Testis (tissue), 3 donors: ENCODE data around the gene TOX3. TPM values are rescaled to one million over a fixed set of nuclear protein-coding genes. Genes with fewer than 3 reads are reported as not detected.

Experiments
- DNase-seq: peaks from one replicate; pipeline ENCODE4 v3.0.0-alpha.2; 2019
- H3K27ac ChIP-seq, 2 donors: fragments of 200-600 bp; sonication (generic); one replicate each; pipeline ENCODE4 v1.5.1; 2019
- H3K27me3 ChIP-seq: fragments of 200-600 bp; sonication (generic); one replicate; pipeline ENCODE4 v1.5.1; 2019
- H3K36me3 ChIP-seq: fragments of 200-600 bp; sonication (generic); one replicate; pipeline ENCODE4 v1.5.1; 2017; ENCODE audit warnings: low read depth; ENCODE audit errors: missing control alignments
- H3K4me1 ChIP-seq: fragments of 200-600 bp; sonication (generic); one replicate; pipeline ENCODE4 v1.5.1; 2019
- H3K4me3 ChIP-seq, 2 donors: fragments of 200-600 bp; sonication (generic); one replicate each; pipeline ENCODE4 v1.5.1; 2017 to 2019
- H3K9me3 ChIP-seq: fragments of 200-600 bp; sonication (generic); one replicate; pipeline ENCODE4 v1.5.1; 2017
- CTCF ChIP-seq, 3 experiments: fragments of 450-650 bp in 2 of 3; fragments of 200-600 bp in 1 of 3; sonication (generic) in 1 of 3; IDR thresholded peaks; one replicate each; pipeline ENCODE4 v1.5.1; 2016 to 2019; ENCODE audit warnings: antibody characterized with exemption in 3 of 3, mild to moderate bottlenecking in 2 of 3, moderate library complexity in 1 of 3
- POLR2A ChIP-seq: fragments of 450-650 bp; IDR thresholded peaks from one replicate; pipeline ENCODE4 v1.6.1; 2017; ENCODE audit warnings: antibody characterized with exemption, mild to moderate bottlenecking, moderate library complexity
- WGBS, 2 donors: methylation state at CpG; one replicate each; pipeline ENCODE4 v1.1.5; 2018; 5-methylcytosine and 5-hydroxymethylcytosine counted together
- intact Hi-C: fragments of 100-400 bp; cut with DNase I; formaldehyde crosslinking; loops from one replicate; pipeline ENCODE4 v1.15.1; 2023; ENCODE audit warnings: low total_unique reads
- polyA plus RNA-seq: library from polyadenylated mRNA; stranded (reverse); fragments of 350-450 nt; fragmentation: Illumina TruSeq; extraction: RNeasy Lipid Tissue Mini Kit (QIAGEN cat#74804); gene quantifications from one replicate; pipeline ENCODE4 v1.2.3, GENCODE V29; 2014; ENCODE audit warnings: low read depth, low replicate concordance; ENCODE audit not compliant: insufficient read depth
- total RNA-seq, 2 donors: library from RNA; depleted of rRNA; stranded (reverse); fragments of >200 nt; gene quantifications; one replicate each; pipeline ENCODE4 v1.2.3, GENCODE V29; 2016

The TOX3 gene
- total and polyA plus RNA-seq, 3 donors from 2014 or later = 0.25 to 1.1 (median 0.87) TPM

- intact Hi-C loops = no loop called here
- no peak for TF ChIP-seq POLR2A
- no peak for TF ChIP-seq CTCF (IDR thresholded peaks at IDR 0.05)
Observed at GRCh38 chr16:52408191-52408845, 138.6 kb downstream of the TOX3 start.

GRCh38 chr16:52407778-52408177 lies 139.2 kb downstream of the TOX3 start:
- Histone ChIP-seq H3K4me3 (no peak overlapping the region), H3K4me1 (no peaks in the 10 kb centered on the region), H3K9me3 (no peaks in the 10 kb centered on the region), H3K27ac (no peak overlapping the region), H3K27me3 (no peaks in the 10 kb centered on the region), H3K36me3 (no peaks in the 10 kb centered on the region)
- 56 to 63% methylated on average over 1 of the region's 1 CpG for WGBS, 2 donors
- DNase-seq = no peak
- intact Hi-C loops = no loop called here
- TF ChIP-seq POLR2A = no peak
- no peak for TF ChIP-seq CTCF (IDR thresholded peaks at IDR 0.05)

More at GRCh38 chr16:52408191-52408845, 138.6 kb downstream of the TOX3 start:
- WGBS, 2 donors = 92 to 94% methylated on average over 1 of the region's 1 CpG
- H3K4me3 ChIP-seq = no peak overlapping the region
- H3K36me3 ChIP-seq = no peaks in the 10 kb centered on the region
- H3K27me3 ChIP-seq = no peaks in the 10 kb centered on the region
- no peaks in the 10 kb centered on the region for H3K4me1 ChIP-seq
- no peak overlapping the region for H3K27ac ChIP-seq
- no peak for DNase-seq
- H3K9me3 ChIP-seq = no peaks in the 10 kb centered on the region

- Histone ChIP-seq H3K4me1 (no peaks in the 10 kb centered on the region), H3K36me3 (no peaks in the 10 kb centered on the region), H3K27me3 (no peaks in the 10 kb centered on the region), H3K9me3 (no peaks in the 10 kb centered on the region), H3K27ac (no peak overlapping the region), H3K4me3 (no peak overlapping the region)
- no peak for TF ChIP-seq POLR2A
- intact Hi-C loops = no loop called here
- 79 to 80% methylated on average over 1 of the region's 1 CpG for WGBS, 2 donors
- no peak for DNase-seq
Observed at GRCh38 chr16:52405441-52405840, 141.5 kb downstream of the TOX3 start.

- H3K36me3 ChIP-seq = no peaks in the 10 kb centered on the region
- H3K27ac ChIP-seq = no peak overlapping the region
- H3K4me1 ChIP-seq = no peaks in the 10 kb centered on the region
- DNase-seq = no peak
- H3K9me3 ChIP-seq = no peaks in the 10 kb centered on the region
- intact Hi-C loops = no loop called here
- 81 to 90% methylated on average over 2 of the region's 2 CpGs for WGBS, 2 donors
- H3K4me3 ChIP-seq = no peak overlapping the region
- no peaks in the 10 kb centered on the region for H3K27me3 ChIP-seq
- no peak for TF ChIP-seq POLR2A
- no peak for TF ChIP-seq CTCF (IDR thresholded peaks at IDR 0.05)
Observed at GRCh38 chr16:52404546-52404945, 142.4 kb downstream of the TOX3 start.

- H3K27ac ChIP-seq = no peak overlapping the region
- TF ChIP-seq CTCF (IDR thresholded peaks at IDR 0.05) (no peak), POLR2A (no peak)
Observed at GRCh38 chr16:52399116-52399515, 147.8 kb downstream of the TOX3 start.

More at GRCh38 chr16:52399116-52399515, 147.8 kb downstream of the TOX3 start:
- intact Hi-C loops = no loop called here
- no peaks in the 10 kb centered on the region for H3K36me3 ChIP-seq
- no peak for DNase-seq
- WGBS, 2 donors = 88% methylated on average over 1 of the region's 1 CpG
- H3K9me3 ChIP-seq = no peaks in the 10 kb centered on the region
- no peaks in the 10 kb centered on the region for H3K27me3 ChIP-seq
- H3K4me3 ChIP-seq = no peak overlapping the region
- no peaks in the 10 kb centered on the region for H3K4me1 ChIP-seq
